HUES48 (cell line): ENCODE data around the gene EPS8L3.

Experiments used
- H3K27ac ChIP-seq: one replicate; pipeline ENCODE4 v1.7.0; 2013; ENCODE audit warnings: low read depth, low read length, inconsistent platforms
- H3K27me3 ChIP-seq: 2 replicates; pipeline ENCODE4 v1.6.1; 2013; ENCODE audit warnings: mild to moderate bottlenecking, low read length; ENCODE audit not compliant: control insufficient read depth, insufficient read depth
- H3K36me3 ChIP-seq: 2 replicates; pipeline ENCODE4 v1.6.1; 2013; ENCODE audit warnings: low read length; ENCODE audit not compliant: control insufficient read depth, insufficient read depth
- H3K4me1 ChIP-seq: 2 replicates; pipeline ENCODE4 v1.6.1; 2013; ENCODE audit warnings: mild to moderate bottlenecking, low read length; ENCODE audit not compliant: control insufficient read depth, insufficient read depth
- H3K4me3 ChIP-seq: 2 replicates; pipeline ENCODE4 v1.5.1; 2013; ENCODE audit warnings: mild to moderate bottlenecking, low read depth, low read length
- H3K9ac ChIP-seq: 2 replicates; pipeline ENCODE4 v1.6.1; 2013; ENCODE audit warnings: mild to moderate bottlenecking, low read depth, low read length, moderate library complexity
- H3K9me3 ChIP-seq: 2 replicates; pipeline ENCODE4 v1.6.1; 2013; ENCODE audit warnings: low read length; ENCODE audit not compliant: control insufficient read depth, insufficient read depth

EPS8L3 gene

DNA sequence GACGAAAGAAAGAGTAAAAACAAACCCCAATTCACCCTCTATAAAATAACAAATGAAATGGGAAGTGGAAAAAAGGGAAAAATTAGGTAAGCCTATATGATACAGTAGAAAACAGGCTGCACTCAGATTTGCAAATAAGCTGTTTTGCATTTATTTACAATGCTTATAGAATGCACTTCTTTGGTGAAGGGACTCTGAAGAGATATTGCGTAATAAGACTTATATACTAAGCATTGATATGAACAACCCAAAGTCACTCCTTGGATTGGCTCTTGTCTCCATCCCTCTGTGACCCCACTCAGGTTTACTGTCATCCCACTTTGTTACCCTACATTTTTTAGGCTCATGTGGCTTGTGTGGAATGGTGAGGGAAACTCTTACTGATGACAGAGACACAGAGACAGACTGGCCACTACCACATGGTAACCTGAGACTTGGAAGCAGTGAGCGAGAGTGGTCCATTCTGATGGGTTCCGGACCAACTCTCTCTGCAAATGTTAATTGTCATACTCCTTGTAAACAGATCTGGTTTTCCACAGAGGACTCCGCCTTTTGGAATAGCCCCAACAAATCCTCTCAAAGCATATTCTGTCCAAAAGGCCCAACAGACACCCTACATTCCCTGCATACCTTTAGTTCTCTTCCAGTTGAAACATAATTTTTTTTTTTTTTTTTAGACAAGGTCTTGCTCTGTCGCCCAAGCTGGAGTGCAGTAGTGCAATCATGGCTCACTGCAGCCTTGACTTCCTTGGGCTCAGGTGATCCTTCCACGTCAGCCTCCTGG is 40.6 kb downstream of the EPS8L3 start:
- Histone ChIP-seq H3K27ac (no peak overlapping the region), H3K9me3 (peaks cover 2% of the 10 kb centered on the region; the same call in 1 of the 2 replicates), H3K27me3 (no peaks in the 10 kb centered on the region), H3K36me3 (no peaks in the 10 kb centered on the region), H3K4me3 (no peak overlapping the region), H3K4me1 (no peaks in the 10 kb centered on the region), H3K9ac (no peak overlapping the region)

DNA sequence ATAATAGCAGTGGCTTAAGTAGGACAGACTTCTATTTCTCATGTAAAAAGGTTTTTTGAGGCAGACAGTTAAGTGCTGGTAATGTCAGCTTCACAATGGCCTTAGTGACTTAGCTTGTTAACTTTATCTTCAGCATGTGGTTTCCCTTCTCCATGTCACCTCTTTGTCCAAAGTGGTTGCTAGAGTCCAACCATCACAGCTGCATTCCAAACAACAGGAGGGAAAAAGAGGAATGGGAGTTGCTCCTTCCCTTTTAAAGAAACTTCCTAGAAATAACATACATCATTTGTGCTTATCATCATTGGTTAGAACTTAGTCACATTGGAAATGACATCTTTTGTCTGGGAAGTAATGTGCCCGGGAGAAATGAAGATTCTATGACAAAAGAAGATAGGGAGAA is 41.8 kb downstream of the EPS8L3 start:
- Histone ChIP-seq H3K9ac (no peak overlapping the region), H3K4me1 (no peaks in the 10 kb centered on the region), H3K9me3 (peaks cover 2% of the 10 kb centered on the region; the same call in 1 of the 2 replicates), H3K27ac (no peak overlapping the region), H3K4me3 (no peak overlapping the region), H3K27me3 (no peaks in the 10 kb centered on the region), H3K36me3 (no peaks in the 10 kb centered on the region)

GRCh38 chr1:109721042-109721441 is 42.7 kb downstream of the EPS8L3 start:
- Histone ChIP-seq H3K36me3 (no peaks in the 10 kb centered on the region), H3K27me3 (no peaks in the 10 kb centered on the region), H3K9me3 (no peaks in the 10 kb centered on the region), H3K4me1 (no peaks in the 10 kb centered on the region), H3K4me3 (no peak overlapping the region), H3K27ac (no peak overlapping the region), H3K9ac (no peak overlapping the region)

DNA sequence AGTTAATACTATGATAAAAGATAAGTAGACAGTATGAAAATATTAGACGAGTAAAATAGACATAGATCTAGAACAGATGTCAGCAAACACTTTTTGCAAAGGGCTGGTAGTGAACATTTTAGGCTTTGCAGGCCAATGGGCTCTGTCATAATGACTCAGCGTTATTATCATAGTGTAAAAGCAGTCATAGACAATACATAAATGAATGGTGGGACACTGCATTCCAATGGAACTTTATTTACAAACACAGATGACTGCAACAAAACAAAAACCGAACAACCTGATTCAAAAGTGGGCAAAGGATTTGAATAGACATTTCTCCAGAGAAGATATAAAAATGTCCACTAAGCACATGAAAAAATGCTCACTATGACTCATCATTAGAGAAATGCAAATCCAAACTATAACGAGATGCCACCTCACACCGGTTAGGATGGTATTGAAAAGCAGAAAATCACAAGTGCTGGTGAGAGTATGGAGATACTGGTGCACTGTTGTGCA is 44.3 kb downstream of the EPS8L3 start:
- no peak overlapping the region for H3K27ac ChIP-seq
- H3K4me1 ChIP-seq, result no peaks in the 10 kb centered on the region
- H3K9me3 ChIP-seq, result no peaks in the 10 kb centered on the region
- H3K36me3 ChIP-seq, result no peaks in the 10 kb centered on the region
- no peak overlapping the region for H3K4me3 ChIP-seq
- H3K9ac ChIP-seq, result no peak overlapping the region
- H3K27me3 ChIP-seq, result no peaks in the 10 kb centered on the region

DNA sequence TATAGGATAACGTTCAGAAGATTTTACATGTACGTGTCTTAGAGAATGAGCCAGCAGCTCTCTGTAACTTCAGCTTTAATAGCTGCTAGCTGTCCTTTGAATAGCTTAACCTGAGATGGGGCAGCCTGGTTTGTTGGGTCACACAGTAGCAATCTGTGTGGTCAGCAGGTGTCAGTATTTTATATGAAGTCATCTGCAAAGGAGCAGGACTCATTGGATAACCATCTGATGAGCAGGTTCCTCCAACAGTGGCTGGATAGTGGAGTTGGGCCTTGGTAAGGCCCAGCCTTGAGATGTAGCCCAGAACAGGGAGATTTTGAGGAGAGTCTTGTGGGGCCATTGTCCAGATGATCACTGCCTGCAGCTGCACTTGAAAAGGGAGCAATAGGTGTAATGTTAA is 45.2 kb downstream of the EPS8L3 start:
- H3K9me3 ChIP-seq, result no peaks in the 10 kb centered on the region
- H3K9ac ChIP-seq, result no peak overlapping the region
- no peaks in the 10 kb centered on the region for H3K4me1 ChIP-seq
- H3K36me3 ChIP-seq, result no peaks in the 10 kb centered on the region
- no peak overlapping the region for H3K4me3 ChIP-seq
- H3K27me3 ChIP-seq, result no peaks in the 10 kb centered on the region
- no peak overlapping the region for H3K27ac ChIP-seq

GRCh38 chr1:109717729-109718128 is 46.0 kb downstream of the EPS8L3 start:
- Histone ChIP-seq H3K27me3 (no peaks in the 10 kb centered on the region), H3K27ac (no peak overlapping the region), H3K36me3 (no peaks in the 10 kb centered on the region), H3K9ac (no peak overlapping the region), H3K9me3 (no peaks in the 10 kb centered on the region), H3K4me3 (no peak overlapping the region), H3K4me1 (no peaks in the 10 kb centered on the region)

- Histone ChIP-seq H3K27me3 (no peaks in the 10 kb centered on the region), H3K4me3 (no peak overlapping the region), H3K9me3 (no peaks in the 10 kb centered on the region), H3K27ac (no peak overlapping the region), H3K4me1 (no peaks in the 10 kb centered on the region), H3K36me3 (no peaks in the 10 kb centered on the region), H3K9ac (no peak overlapping the region)
Observed at GRCh38 chr1:109716570-109717090, 47.1 kb downstream of the EPS8L3 start.

DNA sequence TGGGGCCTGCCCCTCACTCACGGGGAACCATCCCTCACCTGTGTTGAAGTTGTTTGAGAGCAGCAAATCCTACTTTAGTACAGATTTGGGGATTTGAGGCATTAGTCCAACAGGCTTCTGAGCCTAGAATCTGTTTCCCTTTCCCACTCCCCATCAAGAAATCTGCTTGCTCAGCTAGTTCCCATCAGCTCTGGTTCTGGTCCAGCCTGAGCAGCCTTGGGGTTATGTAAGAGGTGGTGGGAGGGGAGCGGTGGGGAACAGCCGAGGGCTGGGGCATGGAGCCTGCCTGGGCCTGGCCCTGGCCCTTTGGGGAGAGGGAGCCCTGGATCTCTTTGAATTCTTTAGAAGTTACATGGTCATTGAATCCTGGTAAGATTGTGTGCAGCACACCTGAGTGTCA is 47.6 kb downstream of the EPS8L3 start:
- H3K9me3 ChIP-seq, result no peaks in the 10 kb centered on the region
- H3K4me3 ChIP-seq, result no peak overlapping the region
- H3K9ac ChIP-seq, result no peak overlapping the region
- H3K36me3 ChIP-seq, result no peaks in the 10 kb centered on the region
- H3K27ac ChIP-seq, result no peak overlapping the region
- H3K4me1 ChIP-seq, result no peaks in the 10 kb centered on the region
- no peaks in the 10 kb centered on the region for H3K27me3 ChIP-seq

DNA sequence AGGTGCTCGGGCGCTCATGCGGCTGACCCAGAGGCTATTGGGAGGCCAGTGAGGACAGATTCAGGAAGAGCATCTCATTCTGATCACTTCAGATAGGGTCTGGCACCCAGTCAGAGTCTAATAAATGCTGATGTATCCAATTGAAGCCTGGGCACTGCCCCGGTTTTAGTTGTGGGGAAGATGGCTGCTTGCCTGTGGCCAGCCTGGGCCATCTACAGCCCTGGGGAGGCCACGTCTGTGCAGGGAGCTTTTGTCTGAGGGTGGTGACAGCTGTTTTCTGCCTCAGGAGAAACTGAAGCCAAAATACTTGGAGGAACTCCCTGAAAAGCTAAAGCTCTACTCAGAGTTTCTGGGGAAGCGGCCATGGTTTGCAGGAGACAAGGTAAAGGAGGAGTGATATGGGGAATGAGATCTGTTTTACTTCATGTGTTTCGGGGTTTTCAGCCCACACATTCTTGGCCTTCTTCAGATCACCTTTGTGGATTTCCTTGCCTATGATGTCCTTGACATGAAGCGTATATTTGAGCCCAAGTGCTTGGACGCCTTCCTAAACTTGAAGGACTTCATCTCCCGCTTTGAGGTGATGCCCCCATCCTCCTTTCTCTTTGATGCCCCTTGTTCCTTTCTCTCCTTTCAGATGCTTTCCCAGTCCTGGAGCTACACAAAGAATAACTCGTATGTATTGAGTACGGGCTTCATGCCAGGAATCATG is 48.9 kb downstream of the EPS8L3 start:
- H3K27me3 ChIP-seq, result no peaks in the 10 kb centered on the region
- no peak overlapping the region for H3K4me3 ChIP-seq
- no peak overlapping the region for H3K9ac ChIP-seq
- H3K36me3 ChIP-seq, result no peaks in the 10 kb centered on the region
- no peak overlapping the region for H3K27ac ChIP-seq
- H3K4me1 ChIP-seq, result no peaks in the 10 kb centered on the region
- H3K9me3 ChIP-seq, result no peaks in the 10 kb centered on the region

DNA sequence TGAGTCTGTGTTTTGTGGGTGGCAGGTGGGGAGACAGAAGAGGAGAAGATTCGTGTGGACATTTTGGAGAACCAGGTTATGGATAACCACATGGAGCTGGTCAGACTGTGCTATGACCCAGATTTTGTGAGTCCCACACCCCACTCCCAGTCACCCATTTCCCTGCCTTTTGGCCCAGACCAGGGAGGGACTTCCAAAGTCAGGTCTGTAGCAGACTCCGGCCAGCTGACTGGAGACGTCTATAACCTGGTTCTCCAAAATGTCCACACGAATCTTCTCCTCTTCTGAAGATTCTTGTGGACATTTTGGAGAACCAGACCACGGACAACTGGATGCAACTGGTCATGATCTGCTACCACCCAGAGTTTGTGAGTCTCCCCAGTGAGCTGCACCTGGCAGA is 50.1 kb downstream of the EPS8L3 start:
- Histone ChIP-seq H3K36me3 (no peaks in the 10 kb centered on the region), H3K4me1 (no peaks in the 10 kb centered on the region), H3K4me3 (no peak overlapping the region), H3K9ac (no peak overlapping the region), H3K9me3 (no peaks in the 10 kb centered on the region), H3K27ac (no peak overlapping the region), H3K27me3 (no peaks in the 10 kb centered on the region)

DNA sequence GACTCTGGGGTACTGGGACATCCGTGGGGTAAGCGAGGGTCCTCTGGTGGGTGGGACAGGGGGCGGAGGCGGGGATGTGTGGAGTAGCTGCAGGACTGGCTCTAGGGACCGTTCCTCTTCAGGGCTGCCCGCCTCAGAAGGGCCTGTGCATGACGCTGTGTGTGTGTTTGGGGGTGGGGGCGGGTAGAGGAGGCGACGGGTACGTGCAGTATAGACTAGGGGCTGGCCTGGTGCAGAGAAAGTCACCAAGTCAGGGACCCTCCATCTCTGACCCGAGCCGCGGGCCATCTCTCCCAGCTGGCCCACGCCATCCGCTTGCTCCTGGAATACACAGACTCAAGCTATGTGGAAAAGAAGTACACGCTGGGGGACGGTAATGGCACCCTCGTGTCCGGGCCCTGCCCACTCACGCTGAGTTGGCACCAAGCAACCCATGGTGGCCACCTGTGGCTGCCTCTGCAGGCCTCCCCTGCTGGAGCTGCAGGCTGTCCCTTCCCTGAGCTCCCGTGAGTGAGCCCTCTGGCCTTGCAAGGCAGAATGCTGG is 51.3 kb downstream of the EPS8L3 start:
- Histone ChIP-seq H3K9ac (no peak overlapping the region), H3K9me3 (peaks cover 3% of the 10 kb centered on the region; the same call in 1 of the 2 replicates), H3K27me3 (no peaks in the 10 kb centered on the region), H3K4me3 (no peak overlapping the region), H3K36me3 (no peaks in the 10 kb centered on the region), H3K4me1 (no peaks in the 10 kb centered on the region), H3K27ac (no peak overlapping the region)
